Globus pallidus (tissue), 1 donor: Measurements from ENCODE around the gene WHRN.

Experiments
- DNase-seq: peaks from one replicate; pipeline ENCODE4 v3.0.0-alpha.2; 2015; ENCODE audit warnings: low spot score

WHRN gene

GRCh38 chr9:114378883-114379282, 126.4 kb downstream of the WHRN start:
- DNase-seq: no peak

- no peak for DNase-seq
Observed at GRCh38 chr9:114378016-114378415, 127.3 kb downstream of the WHRN start.

GRCh38 chr9:114376586-114377445, 128.5 kb downstream of the WHRN start:
- no peak for DNase-seq

- no peak for DNase-seq
Observed at GRCh38 chr9:114375386-114376175, 129.7 kb downstream of the WHRN start.

- no peak for DNase-seq
Observed at GRCh38 chr9:114374936-114375335, 130.3 kb downstream of the WHRN start.

GRCh38 chr9:114373960-114374730, 131.1 kb downstream of the WHRN start:
- DNase-seq: no peak

GRCh38 chr9:114372921-114373448, 132.3 kb downstream of the WHRN start:
- peak; percentile 65 for DNase-seq

- no peak for DNase-seq
Observed at GRCh38 chr9:114371973-114372917, 133.0 kb downstream of the WHRN start.

- DNase-seq: no peak
Observed at GRCh38 chr9:114371343-114371944, 133.8 kb downstream of the WHRN start.

- DNase-seq: peak; percentile 94
Observed at GRCh38 chr9:114370968-114371320, 134.3 kb downstream of the WHRN start.

GRCh38 chr9:114370251-114370967, 134.9 kb downstream of the WHRN start:
- DNase-seq: no peak

- DNase-seq: no peak
Observed at GRCh38 chr9:114369216-114370130, 135.8 kb downstream of the WHRN start.

- no peak for DNase-seq
Observed at GRCh38 chr9:114367772-114368569, 137.3 kb downstream of the WHRN start.

- DNase-seq: no peak
Observed at GRCh38 chr9:114367366-114367765, 137.9 kb downstream of the WHRN start.

GRCh38 chr9:114366334-114367128, 138.7 kb downstream of the WHRN start:
- DNase-seq: no peak

GRCh38 chr9:114365194-114365593, 140.1 kb downstream of the WHRN start:
- DNase-seq: no peak
